C4-2B (cell line): Measurements from ENCODE around the gene GRIN1.

Experiments used
- H3K27ac ChIP-seq: fragments of 450-650 bp; 2 replicates; pipeline ENCODE4 v1.5.1; 2017
- ZFX ChIP-seq: fragments of 450-650 bp; IDR thresholded peaks from 2 replicates; pipeline ENCODE4 v1.6.1; 2017
- TF ChIP-seq, protein P1 (sequence below): fragments of 450-650 bp; conservative IDR thresholded peaks from 2 replicates; pipeline ENCODE4 v1.5.1; 2017; ENCODE audit warnings: mild to moderate bottlenecking

The GRIN1 gene

DNA sequence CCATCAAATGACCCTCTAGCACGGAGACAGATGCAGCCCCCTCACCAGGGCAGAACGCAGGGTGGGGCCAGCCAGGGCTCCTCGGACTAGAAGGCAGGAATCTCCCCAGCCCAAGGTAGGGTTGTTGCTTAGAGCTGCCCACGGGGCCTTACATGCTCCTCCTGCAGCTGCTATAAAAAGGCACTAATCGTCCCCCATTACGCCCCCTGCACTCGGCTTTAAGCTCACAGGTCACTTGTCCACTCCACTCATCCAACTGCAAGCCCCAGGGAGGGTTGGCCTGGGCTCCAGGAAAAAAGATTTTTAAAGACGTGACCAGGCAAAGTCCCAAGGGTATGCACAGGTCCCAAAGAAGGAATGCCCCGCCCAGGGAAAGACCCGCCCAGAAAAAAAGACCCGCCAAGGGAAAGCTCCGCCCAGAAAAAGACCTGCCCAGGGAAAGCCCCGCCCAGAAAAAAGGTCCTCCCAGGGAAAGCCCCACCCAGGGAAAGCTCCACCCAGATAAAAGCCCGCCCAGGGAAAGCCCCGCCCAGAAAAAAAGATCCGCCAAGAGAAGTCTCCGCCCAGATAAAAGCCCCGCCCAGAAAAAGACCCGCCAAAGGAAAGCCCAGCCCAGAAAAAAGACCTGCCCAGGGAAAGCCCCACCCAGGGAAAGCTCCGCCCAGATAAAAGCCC, 11.1 kb downstream of the GRIN1 start:
- H3K27ac ChIP-seq: peak overlapping the region; percentile 75

GRCh38 chr9:137150617-137151457, 11.9 kb downstream of the GRIN1 start:
- no peak for TF ChIP-seq ZFX
- TF ChIP-seq, protein P1, sequence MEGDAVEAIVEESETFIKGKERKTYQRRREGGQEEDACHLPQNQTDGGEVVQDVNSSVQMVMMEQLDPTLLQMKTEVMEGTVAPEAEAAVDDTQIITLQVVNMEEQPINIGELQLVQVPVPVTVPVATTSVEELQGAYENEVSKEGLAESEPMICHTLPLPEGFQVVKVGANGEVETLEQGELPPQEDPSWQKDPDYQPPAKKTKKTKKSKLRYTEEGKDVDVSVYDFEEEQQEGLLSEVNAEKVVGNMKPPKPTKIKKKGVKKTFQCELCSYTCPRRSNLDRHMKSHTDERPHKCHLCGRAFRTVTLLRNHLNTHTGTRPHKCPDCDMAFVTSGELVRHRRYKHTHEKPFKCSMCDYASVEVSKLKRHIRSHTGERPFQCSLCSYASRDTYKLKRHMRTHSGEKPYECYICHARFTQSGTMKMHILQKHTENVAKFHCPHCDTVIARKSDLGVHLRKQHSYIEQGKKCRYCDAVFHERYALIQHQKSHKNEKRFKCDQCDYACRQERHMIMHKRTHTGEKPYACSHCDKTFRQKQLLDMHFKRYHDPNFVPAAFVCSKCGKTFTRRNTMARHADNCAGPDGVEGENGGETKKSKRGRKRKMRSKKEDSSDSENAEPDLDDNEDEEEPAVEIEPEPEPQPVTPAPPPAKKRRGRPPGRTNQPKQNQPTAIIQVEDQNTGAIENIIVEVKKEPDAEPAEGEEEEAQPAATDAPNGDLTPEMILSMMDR: no peak
- no peak overlapping the region for H3K27ac ChIP-seq

More for the DNA sequence above, 11.1 kb downstream of the GRIN1 start:
- no peak for TF ChIP-seq ZFX

- no peak for TF ChIP-seq ZFX
- TF ChIP-seq, protein P1: no peak
- no peak overlapping the region for H3K27ac ChIP-seq
Measured at GRCh38 chr9:137152844-137153405, 14.0 kb downstream of the GRIN1 start.

- TF ChIP-seq ZFX: no peak
- TF ChIP-seq, protein P1: no peak
- no peak overlapping the region for H3K27ac ChIP-seq
Measured at GRCh38 chr9:137156567-137157375, 17.8 kb downstream of the GRIN1 start.

GRCh38 chr9:137157618-137158415, 18.9 kb downstream of the GRIN1 start:
- H3K27ac ChIP-seq: no peak overlapping the region
- no peak for TF ChIP-seq ZFX
- TF ChIP-seq, protein P1: no peak

DNA sequence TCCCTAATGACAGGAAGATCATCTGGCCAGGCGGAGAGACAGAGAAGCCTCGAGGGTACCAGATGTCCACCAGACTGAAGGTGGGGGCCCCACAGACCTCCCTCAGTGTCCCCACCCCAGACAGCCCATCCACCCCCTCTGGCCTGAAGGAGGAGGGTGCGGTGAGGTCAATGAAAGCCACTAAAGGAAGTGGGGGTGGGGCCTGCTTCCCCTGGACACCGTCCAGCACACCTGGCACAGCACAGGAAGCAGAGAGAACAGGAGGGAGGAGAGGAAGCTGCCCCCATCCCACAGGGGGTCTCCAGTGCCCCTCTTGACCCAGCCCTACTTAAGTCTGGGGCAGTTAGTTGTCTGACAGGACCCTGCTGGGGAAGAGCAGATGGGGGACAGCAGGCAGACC, 19.7 kb downstream of the GRIN1 start:
- H3K27ac ChIP-seq: no peak overlapping the region
- no peak for TF ChIP-seq ZFX
- TF ChIP-seq, protein P1: no peak
